Hematopoietic multipotent progenitor cell treated with erythropoietin and hydrocortisone succinate and interleukin-3 and kit ligand, for 8 days (in vitro differentiated cells): Measurements from ENCODE around the gene RAMACL.

ENCODE experiments used
- DNase-seq: peaks from one replicate; pipeline ENCODE4 v3.0.0-alpha.2; 2015

RAMACL gene

DNA sequence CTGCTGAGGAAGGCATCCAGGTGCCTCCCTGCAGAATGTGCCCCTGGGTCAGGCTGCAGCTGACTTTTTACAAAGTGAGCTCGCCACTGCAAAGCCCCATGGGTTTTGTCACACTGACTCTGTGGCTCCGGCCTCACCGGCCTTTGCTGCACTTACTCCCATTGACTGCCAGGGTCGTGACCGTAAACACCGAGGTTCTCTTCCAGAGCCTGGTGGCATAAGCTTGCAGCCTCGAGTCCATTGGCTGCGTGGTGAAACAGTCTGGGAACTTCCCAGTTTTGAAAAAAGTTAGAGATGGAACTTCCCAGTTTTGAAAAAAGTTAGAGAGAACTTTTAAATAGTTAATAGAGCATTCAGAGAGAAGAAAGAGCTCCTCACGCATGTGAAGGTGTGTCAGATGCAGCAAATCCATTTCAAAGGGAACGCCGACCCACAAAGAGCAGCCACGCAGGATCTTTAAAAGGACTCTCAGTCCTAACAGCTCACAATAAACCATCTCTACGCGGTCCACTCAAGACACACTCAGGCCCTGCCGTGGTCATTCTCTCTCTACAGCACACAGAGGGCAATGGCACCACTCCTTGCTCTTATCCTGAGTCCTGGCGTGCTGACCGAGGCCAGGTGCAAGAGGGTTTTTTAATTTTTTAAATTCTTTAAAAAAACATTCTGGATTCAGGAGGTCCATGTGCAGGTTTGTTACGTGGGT lies 12.8 kb downstream of the RAMACL start:
- DNase-seq: no peak

DNA sequence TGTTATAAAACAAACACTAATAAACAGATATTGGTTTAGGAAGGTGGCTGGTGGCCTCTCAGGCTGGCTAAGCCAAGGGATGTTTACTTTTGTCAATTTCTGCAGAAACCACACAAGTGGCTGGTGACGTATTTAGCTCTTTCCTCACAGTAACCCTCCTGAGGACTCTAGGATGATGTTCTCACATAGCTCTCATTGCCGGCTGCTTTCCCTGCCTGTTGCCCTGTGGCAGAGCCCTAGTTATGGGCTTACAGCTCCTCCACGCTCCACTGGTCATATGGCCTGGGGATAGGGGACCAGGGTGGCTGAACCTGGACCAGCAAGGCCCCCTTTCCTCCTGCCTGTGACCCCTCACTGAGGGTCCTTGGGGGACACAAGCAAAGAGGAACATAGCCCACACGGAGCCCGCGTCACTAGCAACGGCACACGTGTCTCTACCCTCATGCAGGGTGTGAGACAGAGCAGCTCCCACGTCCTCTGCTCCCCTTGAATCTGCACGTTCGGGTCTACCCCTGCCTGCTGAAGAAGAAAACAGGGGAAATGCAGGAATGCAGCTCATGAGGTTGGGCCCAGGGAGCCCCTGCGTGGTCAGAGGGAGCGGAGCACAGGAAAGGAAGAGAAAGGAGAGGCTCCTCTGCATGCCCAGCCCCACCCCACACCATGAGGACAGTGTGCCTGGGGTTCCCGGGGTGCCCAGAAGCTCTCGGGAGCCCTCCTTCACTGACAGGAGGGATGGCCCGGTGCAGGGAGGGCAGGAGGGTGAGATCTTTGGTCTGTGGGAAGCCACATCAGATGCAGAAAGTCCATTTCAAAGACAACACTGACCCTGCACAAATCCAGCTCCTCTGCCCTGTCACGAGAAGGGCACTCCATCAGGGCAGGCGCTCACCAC lies 13.9 kb downstream of the RAMACL start:
- DNase-seq: no peak

DNA sequence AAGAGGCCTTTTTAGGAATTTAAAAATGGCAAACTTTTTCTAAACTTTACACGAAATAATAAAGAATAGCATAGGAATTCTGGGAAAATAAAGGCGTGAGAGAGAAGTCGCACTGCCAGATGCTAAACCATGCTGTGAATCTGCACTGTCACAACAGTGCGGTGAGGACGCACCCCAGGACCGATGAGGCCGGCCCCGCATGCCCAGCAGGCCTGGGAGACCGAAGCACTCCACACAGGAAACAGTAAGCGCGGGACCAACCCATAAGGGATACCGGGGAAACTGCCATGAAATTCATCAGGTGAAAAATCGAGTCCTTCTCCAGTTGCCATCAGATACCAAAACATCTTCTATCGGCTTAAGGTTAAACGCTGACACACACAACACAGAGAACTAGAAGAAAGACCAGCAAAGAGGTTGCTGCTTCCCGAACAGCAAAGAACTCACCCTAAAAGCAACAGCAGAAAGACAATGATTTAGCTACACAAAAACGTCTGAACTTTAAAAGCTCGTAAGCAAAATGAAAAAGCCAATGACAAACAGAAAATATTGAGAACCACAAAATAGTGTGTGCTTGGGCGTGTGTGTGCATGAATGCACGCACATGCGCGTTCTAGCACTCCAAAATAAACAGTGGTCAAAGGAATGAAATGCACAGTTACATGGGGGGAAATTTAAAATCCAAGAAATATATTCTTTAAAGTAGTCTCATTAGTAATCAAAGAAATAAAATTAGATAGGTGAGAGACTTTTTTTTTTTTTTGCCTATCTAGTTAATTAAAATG lies 15.4 kb downstream of the RAMACL start:
- DNase-seq: no peak

DNA sequence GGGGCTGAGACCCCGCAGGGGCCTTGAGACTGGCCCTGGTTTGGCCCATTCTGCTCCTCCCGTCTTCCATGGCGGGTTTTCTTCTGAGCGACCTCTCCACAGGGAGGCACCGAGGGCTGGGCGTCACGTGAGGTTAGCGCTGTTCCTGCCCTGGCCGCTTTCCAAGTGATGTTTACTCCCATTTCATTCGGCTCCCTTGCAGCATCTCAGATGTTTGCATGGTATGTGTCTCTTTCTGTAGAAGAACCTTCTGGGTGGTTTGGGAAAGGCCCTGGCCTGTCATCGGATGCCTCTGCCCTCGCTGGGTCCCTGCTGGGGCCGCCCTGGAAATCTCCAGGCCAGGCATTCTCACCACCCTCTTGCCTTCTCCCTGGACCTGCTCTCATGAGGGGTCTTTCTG lies 17.3 kb downstream of the RAMACL start:
- DNase-seq: no peak

DNA sequence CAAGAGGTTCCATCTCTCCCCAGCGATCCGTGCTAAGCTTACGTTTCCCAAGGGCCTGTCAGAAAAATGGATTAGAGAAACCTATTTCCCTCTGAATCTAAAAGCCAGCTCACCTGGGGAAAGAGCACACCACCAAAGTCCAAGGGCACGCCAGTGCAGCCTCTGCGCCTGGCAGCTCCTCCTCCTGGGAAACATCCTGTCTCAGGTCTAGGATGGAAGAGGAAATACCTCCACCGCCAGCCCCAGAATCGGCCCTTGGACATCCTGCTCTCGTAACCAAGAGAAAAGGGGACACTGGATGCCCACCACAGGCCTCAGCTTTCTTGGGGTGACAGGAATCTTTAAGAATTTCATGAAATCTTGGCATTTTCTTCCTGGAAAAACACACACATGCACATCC lies 18.7 kb downstream of the RAMACL start:
- DNase-seq: no peak

DNA sequence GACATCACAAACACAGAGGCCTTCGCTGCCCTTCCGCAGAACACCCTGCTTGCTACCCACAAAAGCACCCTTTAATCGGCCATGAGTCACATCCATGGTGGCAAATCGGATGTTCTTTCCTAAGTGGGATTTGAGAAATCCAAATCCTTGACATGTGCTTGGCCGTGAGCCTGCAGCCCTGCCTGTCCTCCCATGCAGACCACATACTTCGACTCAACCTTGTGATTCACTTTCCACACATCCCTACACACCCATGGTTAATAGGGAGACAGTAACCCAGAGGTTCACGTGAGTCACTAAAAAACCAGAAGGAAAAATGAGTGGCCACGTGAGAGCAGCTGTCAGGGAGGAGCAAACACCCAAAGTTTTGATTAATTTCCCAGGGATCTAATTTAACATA lies 19.4 kb downstream of the RAMACL start:
- no peak for DNase-seq

DNA sequence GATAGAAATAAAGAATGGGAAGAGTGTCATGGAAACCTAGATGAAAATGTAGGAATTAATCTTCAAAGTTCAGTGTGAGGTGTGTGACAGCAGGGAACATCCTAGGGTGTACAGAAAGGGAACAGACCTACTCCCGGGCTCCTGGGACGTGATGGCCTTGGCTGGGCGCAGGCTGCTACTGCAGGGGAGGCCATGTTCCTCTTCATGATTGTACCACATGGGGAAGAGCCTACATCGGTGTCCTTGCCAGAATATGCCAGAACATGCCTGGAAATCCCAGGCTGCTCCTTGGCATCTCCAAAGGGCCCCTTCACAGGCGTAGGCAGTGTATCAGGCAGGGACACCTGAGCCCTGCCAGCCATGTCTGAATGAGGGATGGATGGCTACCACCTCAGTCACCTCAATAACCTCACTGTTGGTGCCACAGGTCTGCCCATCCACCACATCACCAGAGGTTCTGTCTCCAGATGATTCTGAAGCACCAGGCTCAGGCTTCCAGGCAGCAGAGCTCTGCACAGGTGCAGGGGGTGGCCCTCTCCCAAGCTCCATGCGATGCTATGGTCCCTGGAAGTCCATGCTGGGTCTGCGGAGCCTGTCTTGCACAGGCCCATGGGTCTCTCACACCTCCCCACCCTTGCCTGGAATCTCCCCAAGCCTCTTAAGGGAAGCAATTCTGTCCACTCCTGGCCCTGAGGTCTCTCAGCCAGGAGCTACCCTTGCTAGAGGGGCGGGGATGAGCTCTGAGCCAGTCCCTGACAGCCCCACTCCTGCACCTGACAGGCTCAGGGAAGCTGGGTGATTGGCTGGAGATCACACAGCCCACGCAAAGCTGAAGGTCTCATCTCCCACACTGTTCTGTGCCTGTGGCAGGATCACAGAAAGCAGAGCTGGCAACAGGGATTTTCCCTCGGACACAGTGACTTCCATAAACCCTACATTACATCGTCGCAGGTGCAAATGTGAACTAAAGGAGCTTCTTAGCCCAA lies 20.2 kb downstream of the RAMACL start:
- no peak for DNase-seq

DNA sequence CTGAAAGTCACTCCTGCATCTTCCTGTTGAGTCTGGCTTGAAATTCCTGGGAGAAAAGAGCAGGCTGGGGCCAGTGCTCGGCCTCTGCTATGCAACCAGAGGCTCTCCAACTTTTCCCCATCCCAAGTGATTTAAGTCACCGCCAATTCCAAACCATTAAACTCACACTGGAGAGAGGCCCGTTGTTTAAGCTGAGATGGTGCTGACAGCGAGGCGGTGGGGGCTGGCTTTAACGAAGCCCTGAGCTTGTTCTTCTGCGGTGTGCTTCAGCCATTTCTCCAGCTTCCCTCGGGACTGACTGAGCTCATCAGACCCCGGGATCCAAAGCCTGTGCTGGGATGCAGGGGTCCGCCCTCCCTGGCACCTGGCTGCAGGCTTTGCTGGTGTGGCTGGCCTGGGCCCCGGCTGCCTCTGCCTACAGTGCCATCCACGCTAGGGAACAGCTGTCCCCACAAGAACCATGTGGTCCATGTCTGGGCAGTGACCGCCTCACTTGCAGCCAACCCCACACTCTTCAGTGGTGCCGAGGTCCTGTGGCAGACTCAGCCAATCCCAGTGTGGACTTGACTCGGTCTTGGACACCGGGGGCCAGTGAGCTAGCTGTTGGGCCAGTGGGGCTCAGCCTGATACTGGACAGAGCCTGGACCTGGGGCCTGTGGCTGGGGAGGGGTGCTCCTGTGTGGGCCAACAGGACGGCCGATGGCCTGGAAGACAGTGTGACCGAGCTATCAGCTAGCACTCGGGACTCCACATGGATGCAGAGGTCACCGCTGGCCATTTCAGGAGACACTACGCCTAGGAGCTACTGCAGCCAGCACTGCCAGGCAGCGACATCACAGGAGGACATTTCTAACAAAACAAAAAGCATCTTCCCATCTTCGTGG lies 21.2 kb downstream of the RAMACL start:
- no peak for DNase-seq

DNA sequence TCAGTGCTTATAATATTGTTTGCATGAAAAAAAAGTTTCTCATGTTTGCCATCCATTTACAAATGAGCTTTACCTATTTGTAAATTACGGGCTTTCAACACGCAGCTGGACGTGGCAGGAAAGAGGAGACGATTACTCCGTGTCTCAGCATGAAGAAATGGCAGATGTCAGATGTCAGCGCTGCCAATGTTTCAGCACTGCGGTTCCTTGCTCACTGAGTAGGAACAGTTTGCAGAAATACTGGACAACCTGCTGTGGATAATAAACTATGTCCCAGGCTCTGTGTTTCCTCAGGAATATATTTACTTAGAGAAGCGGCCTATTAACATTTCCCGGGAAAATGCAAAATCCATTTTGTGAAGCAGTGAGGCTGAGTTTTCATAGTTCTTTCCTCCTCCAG lies 22.7 kb downstream of the RAMACL start:
- DNase-seq: no peak

DNA sequence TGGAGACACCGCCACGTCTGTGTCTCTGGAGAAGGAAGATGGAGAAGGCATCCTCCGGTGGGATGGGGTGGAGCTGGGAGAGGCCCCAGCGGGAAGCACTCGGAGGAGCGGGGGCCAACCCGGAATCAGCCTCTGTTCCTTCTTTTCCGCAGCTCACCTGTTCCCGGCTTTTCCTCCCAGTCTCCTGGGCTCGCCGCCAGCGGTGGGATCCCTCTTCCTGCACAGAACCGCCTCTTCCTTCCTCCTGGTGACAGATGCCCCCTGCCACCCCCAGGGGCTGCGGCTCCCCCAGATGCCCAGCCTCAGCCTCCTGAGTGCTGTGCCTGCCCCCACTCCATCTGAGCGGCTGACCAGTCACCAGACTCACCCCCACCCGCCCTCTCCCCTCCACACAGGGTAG lies 23.3 kb downstream of the RAMACL start:
- no peak for DNase-seq

DNA sequence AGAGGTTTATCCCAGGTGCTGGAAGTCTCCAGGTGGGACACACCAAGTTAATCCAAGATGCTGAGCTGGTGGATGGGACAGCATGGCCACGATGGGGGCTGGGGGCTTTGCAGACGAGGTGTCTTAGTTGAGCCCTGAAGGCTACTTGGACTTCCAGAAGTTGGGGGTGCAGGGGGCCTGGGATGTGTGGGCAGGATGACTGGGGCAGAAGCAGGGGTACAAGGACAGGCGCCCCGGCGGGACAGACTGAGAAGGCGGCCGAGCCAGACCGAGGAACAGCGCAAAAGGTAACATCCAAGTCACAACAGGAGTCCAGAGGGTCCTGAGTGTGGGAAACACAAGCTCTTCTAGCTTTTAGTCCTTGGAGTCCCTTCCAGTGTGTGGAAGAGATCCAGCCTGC lies 23.8 kb downstream of the RAMACL start:
- no peak for DNase-seq

DNA sequence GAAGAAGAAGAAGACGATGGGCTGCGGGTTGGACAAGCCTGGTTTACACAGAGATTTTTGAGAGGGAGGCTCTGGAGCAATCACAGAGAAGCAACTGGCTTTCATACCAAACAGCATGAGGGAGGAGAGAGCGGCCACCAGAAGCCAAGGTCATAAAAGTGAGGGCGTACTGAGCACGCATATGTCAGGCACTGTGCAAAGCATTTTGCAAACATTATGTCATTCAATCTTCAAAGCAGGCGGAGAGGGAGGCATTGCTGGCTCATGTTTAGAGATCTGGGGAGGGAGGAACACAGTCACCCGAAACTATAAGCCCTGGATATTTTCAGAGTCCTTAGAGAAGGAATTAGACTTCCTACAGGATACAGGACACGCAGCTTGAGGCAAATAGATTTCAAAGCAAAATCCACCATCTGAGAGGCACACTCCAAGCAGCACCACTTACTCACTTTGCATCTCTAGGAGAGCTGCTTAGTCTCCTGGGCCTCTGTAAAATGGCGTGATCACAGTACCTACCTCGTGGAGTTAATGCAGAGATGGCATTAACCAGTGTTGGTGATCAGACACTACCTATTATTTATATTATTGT lies 24.6 kb downstream of the RAMACL start:
- no peak for DNase-seq

DNA sequence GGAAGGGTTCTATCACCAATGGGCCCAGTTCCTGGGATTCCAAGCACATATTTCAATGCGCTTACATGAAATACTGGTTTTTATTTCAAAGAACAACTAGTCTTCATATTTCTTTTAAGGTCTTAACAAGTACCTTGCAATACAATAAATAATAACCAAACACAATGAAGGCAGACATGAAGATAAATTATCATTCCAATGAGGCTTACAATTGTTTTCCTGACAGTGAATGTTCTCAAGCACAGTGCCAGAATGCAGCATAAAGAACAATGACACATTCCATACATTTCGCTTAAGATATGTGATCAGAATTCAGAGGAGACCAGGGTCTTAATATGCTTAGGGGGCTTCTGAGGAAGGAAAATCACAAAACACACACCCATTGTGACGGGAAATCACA lies 26.3 kb downstream of the RAMACL start:
- DNase-seq: no peak

DNA sequence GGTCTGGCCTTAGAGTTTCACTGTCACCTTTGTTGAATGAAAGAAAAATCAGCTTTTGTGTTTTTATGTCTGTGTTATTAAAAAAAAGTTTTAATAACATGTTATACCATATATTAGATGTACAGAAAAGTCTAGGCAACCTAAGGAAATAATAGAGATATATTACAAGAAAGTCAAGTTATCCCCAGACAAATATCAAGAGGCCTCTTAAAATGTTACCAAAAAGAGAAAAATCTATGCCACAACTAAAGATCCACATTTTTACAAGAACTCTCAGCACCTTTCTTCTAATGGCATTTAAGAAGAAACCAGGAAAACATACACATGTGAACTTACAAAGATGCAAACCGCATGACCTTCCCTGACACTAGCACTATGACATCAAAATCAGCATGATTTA lies 26.8 kb downstream of the RAMACL start:
- no peak for DNase-seq

DNA sequence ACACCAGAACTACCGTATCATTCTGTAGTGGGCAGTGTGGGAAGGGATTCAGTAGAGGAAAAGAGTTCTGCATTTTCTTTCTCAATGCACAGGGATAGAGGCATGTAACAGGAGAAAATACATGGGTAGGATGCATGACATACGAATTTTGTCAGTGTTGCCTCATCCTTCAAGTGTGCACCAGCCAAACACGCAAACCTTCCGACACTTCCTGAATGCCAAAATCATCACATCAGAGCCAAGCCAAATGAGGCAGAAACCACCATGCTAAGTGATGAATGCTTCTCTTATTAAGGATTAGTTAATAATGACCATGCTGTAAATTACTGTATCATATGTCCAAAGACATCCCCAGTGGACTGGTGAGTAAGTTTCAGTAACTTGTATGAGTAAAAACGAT lies 27.3 kb downstream of the RAMACL start:
- no peak for DNase-seq

DNA sequence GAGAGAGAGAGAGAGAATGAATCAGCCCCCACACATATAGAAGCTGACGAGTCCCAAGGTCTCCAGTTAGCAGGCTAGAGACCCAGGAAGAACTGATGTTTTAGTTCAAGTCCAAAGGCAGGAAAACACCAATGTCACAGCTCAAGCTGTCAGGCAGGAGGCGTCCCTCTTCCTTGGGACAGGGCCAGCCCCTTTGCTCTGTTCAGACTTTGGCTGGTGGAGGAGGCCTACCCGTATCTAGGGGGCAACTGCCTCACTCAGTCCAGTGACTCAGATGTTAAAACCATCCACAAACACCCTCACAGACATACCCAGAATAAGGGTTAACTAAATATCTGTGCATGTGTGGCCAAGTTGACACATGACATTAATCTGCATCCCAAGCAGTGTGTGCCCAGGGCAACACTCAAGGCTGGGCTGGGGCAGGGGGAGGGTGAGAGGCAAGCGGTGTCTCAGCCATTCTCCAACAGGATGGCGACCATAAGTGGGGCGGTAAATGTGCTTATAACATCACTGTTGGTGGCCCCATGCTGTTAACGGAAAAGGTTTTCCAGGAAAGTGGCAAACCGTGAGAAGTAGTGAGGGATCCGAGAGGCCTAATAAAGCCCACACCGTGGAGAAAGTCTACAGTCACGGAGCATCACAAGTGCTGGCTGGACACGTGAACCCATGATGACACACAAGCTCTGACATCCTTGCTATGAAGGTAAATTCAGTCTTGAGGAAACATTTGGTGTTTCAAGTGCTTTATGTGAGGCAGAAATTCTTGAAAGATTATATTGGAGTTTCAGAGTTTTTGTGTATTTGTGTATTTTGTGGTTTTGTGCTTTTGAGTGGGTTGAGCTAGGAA lies 28.1 kb downstream of the RAMACL start:
- DNase-seq: no peak

DNA sequence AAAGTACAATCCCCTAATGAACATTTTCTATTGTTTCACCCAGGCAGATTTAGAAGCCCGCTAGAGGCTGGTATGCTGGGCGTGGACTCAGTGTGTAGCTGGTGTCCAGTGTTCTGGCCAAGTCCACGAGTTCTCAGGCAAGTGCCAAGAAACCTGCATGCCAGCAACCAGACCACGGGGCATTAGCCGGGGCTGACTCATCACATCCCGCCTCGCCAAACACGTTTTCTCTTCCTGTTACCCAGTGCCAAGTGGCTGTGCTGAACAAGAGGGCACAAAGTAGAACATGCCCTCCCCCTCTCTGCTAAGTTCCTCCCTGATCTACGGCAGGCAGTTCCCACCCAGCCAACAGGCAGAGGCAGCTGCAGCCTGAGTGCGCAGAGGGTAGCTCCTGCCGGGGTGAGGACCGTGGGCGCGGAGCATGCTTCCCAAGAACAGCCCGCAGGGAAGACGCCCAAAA lies 29.6 kb downstream of the RAMACL start:
- peak; percentile 26 for DNase-seq

DNA sequence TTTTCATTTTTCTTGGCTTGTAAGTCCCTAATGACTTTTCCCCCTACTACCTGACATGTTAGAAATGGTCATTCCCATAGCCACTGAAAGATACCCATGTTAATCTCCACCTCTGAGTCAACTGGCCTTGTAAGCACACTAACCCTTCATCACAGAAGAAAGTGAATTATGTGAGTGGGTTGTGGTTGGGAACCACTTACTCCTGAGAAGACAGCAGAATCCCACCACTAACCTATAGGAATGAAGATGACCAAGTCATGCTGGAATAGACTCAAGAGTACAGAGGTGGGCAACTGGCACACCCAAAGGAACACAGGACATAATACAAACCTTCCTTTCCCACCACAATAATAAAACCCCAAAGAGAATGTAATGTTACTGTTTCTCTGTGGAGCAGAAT lies 30.1 kb downstream of the RAMACL start:
- no peak for DNase-seq

DNA sequence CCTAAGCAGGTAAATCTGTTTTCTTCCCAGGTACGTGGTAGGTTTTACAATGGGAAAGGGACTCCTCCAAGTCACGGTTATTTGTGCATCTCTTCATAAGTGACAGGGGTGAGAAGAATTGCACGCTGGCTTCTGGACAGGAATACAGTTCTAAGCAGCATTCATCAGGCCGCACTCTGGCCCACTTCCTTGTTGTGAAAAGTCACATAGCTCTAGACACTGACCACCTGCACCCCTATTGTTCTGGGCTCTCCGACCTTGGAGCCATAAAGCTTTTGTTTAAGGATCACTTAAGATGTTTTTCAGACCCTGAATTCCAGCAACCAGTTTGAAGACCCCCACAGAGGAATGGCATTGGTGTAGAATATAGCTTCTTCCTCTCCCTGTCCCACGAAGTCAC lies 31.4 kb downstream of the RAMACL start:
- DNase-seq: no peak

DNA sequence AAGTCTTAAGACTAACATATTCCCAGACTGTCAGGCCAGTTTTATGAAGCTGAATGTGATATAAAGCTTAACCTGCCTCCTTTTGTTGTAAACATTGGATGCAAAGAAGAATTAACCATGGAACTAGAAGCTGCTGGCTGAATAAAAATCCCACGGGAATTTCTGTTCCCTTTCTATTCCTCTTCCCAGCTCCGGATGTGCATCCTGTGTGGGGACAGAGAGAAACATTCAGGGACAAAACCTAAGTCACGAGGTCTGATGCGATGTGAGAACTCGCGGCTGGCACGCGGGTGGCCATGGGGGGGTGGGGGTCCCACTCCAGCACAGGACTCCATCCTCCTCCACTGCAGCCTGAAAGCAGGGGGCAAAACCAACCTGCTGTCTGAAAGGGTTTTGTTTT lies 32.2 kb downstream of the RAMACL start:
- DNase-seq: no peak
